Fibroblast of skin of right quadriceps (primary cell): ENCODE data around the gene UNC119.
"Not testable (repeated sequence)": the region's sequence is repeated elsewhere in the genome, so short reads cannot be mapped to it uniquely, and the experiment has no call there.

ENCODE experiments used
- DNase-seq: peaks from one replicate; pipeline ENCODE4 v3.0.0-alpha.2; 2013

The UNC119 gene

DNA sequence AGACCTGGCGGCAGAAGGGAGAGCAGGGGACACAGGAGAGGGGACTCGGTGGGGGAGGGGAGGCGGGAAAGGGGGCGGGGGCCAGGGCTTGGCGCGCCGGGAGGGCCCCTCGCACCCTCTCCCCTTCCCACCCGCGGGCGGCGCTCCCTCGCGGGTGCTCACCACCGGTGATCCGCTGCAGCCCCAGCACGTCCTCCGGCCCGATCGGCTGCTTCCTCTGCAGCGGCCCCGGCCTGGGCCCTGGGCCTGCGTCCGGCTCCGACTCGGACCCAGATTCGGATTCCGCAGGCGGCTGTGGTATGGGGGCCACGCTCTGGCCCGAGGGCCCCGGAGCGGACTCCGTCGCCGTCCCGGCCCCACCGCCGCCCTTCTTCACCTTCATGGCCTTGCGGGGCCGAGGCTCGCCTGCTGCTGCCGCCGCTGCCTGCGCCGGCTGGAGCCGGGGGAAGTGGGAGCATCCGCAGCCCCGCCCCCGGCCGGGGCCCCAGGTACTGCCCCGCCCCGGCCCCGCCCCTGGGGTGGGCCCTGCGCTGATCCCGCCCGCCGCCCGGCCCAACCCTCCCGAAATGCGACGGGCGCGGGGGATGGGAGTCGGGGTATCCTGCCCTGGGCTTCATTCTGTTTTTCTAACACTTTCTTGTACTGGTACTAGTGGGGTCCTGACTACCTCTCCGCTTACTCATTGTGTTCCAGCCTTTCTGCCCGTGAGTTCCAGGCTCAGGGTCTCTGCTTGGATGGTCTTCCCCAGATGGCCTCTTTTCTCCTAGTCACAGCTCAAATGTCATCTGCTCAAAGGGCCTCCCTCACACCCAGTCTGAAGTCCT is at the start of gene UNC119:
Gene UNC119, minus strand, starts transcription at position 449 of the 824 bp plus-strand sequence. Its CDS starts 67 bp downstream, at position 382.
- peak; percentile 66 for DNase-seq

DNA sequence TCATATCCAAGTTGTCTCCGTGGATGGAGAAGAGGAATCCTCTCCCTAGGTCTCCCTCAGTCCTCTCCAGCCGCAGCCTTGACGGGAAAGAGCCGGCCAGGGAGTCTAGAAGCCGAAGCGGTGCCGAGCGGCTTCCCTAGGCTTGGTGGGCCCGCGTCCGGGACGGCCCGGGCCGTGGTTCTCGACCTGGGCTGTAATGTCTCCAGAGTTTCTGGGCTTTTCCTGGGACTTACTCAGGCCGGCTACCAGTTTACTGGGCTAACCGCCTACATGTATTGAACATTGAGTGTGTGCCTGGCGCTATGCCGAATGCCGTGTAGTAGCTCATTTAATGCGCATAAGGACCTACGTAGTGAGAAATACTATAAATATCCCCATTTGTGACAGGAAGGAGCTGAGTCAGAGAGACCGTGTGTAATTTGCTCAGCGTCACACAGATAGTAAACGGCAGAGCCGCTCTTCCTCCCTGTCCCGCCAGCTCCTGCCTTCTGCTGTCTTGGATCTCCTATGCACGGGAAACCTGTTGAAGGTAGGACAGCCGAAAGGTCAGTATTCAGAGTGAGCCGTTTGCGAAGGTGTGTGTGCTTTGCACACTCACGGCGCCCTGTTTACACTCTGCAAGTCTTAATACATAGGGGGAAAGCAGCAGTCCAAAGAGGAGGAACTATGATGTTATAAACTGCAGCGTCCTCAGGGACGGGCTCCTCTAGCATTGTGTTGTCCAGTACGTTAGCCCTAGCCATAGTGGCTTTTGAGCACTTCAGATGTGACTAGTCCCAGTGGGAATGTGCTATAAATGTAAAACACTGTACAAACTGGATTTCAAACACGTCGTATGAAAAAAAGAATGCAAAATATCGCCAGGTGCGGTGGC is 47.1 kb upstream of the UNC119 start:
- peak; percentile 91 for DNase-seq

DNA sequence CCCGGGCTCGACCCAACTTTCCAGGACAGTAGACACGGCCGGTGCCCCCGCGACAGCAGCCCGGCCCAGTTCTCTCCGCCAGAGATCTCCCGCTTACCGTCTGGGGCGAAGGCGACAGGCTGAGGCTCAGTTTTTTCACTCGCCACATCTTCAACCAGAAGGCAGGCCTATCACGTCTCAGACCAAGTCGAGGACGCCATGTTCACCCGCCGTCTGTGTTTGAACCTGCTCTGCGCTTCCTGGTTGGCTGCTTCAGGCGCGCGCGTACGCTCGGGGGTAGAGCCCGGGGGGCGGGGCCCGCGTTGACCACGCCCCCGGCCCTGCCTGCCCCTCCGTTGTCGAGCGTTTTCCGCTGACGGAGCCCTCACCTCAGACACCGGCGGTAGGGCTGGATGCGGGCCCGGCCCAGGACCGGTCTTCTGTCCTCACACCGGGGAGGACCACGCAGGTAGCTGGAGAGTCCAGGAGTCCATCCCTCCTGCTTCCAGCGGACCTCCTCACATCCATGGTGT is 46.4 kb upstream of the UNC119 start, which contains the start of gene SPAG5:
Gene SPAG5, minus strand, starts transcription at position 227 of the 512 bp plus-strand sequence. Its CDS starts 79 bp downstream, at position 148.
- peak; percentile 90 for DNase-seq

DNA sequence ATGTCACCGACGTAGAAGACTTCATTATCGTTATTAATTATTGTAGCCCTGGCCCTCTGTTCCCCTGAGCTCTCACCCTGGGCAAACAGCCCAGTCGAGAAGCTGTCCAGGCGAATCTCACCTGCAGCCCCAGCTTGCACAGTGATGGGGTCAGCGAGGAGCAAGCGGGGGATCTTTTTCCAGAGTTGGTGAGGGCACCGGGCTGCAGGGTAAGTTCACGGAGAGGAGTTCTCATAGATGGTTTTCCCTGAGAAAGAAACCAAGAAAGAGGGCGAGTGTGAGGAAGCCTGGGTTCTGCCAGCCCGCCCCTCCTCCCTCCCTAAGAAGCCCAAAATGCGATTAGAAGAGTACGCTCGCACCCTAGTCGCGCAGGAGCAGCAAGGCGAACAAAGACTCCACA is 46.0 kb upstream of the UNC119 start:
- no peak for DNase-seq

DNA sequence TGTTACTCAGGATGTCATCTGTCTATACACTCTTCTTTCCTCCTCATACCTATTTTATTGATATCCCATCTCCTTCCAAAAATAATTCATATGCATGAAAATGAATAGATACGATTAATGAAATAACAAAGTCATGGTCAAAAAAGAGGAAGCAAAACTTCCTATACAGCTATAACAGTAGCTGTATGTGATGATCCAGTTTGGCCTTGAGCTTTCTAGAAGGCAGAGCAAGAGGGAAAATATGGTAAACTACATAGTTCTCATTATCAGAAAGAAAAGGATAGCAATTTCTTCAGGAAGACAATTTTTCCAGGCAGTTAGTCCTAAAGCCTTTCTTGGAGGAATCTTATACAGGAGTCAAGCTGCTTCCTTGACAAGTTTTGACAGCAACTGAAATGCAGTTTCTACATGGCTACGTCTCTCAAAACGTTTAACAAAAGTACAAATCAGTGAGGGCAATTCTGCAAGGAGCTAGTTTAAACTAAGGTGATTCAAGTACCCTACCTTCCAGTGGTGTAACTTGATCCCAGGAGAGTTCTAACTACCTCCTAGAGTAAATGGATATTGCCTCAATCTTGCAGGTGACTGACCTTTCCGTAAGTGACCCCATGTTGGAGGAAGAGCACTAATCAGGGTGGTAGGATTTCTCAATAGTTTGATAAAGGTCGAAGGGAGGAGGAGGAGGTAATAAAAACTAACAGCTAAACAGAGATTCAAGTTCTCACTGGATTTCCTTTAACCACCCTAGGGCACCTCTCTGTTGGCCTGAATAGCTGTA is 45.4 kb upstream of the UNC119 start:
- no peak for DNase-seq

DNA sequence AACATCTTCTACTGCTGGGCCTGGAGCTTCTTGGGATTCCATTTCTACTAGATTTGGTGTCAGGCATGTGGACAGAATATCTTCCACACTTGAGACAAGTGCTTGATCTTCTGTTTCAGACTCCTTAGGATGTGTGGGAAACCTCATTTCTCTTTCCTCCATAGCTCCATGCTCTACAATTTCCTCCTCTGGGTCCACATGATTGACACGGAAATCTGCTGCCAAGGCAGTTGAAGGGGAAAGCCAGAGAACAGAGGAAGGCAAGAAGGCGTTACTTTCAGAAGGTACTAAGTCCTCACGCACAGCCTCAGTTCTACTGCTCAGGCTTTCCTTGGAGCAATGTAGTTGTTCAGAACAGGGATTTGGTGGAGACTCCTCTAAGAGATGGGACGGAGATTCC is 39.8 kb upstream of the UNC119 start:
- DNase-seq, result no peak

DNA sequence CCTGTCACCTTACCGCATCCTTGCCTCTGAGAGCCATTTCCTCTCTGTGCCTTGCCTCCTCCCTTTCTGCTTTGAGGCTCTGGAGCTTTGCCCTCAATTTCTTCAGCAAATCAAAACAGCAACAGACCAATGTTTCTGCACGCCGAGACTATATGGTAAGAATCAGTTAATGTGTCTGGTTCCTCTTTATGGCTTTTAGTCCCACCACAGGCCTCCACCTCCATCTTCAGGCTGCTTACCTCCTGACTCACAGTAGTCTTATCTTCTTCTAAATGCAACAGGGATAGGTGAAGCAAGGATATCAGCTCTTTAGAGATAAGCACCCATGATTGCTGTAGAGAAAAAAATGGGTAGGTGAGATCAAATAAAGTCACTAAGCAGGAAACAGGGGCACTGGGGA is 33.4 kb upstream of the UNC119 start:
- DNase-seq, result no peak

DNA sequence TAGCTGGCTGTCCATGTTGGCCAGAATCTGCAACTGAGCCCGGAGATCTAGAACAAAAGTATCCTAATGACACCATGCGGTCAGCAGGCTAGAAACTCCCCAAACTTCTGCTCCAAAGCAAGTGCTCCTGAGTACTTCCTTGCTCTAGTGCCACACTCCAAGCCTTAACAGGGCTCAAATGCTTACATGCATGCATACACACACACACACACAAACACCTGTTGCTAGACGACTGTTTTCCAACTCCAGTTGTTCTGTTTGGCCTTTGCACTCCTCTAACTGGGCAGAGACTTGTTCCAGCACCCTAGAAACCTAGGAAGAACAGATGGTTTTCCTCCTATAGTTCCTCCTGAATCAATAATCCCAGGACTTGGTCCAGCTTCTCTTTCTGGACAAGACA is 32.0 kb upstream of the UNC119 start:
- no peak for DNase-seq

DNA sequence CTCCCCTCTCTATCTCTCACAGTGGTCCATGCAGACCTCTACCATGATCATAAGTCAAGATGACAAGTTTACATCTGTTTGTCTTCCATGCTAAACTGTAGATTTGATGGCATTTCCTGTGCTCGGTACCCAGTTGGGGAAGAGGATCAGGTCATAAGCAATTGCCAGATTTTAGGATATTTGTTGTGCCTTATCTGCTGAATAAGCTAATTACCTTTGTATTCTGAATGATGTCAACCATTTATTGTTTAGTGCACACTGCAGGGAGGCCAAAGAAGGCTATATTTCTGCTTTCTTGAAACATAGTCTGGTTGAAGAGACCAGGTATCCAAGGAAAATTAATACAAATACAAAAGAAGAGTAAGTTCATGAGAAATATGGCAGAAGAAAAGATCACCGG is 30.1 kb upstream of the UNC119 start:
- no peak for DNase-seq

DNA sequence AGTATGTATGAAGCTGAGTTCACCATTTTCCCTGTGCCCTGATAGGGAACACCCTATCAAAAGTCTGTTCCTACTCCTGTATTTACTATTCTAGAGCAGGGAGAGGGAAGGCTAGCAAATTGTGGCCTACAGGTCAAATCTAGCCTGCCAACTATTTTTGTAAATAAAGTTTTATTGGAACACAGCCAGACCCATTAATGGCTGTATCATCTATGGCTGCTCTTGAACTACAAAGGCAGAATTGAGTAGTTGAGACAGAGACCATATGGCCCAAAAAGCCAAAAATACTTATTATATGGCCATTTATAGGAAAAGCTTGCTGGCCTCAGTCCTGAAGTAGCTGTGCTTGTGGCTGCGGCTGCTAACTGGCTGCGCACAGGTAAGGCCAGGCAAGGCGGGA is 28.5 kb upstream of the UNC119 start:
- no peak for DNase-seq

DNA sequence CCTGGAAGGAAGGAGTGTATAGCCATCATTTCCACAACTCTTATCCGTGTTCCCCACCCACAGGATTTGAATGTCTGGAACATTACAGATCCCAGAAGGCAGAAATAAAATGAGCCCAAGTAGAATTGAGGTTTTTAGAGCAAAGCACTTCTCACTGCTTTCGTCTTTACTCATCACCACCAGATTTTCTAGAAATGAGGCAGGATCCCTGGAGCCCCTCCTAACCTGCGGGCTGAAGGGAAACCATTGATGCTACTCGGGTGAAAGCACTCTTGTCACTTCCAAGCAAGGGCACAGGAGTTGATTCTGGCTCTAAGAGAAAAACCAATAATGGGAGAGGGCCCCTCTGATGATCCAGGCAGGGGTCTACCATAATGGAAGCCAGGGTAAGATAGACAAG is 27.1 kb upstream of the UNC119 start:
- no peak for DNase-seq

DNA sequence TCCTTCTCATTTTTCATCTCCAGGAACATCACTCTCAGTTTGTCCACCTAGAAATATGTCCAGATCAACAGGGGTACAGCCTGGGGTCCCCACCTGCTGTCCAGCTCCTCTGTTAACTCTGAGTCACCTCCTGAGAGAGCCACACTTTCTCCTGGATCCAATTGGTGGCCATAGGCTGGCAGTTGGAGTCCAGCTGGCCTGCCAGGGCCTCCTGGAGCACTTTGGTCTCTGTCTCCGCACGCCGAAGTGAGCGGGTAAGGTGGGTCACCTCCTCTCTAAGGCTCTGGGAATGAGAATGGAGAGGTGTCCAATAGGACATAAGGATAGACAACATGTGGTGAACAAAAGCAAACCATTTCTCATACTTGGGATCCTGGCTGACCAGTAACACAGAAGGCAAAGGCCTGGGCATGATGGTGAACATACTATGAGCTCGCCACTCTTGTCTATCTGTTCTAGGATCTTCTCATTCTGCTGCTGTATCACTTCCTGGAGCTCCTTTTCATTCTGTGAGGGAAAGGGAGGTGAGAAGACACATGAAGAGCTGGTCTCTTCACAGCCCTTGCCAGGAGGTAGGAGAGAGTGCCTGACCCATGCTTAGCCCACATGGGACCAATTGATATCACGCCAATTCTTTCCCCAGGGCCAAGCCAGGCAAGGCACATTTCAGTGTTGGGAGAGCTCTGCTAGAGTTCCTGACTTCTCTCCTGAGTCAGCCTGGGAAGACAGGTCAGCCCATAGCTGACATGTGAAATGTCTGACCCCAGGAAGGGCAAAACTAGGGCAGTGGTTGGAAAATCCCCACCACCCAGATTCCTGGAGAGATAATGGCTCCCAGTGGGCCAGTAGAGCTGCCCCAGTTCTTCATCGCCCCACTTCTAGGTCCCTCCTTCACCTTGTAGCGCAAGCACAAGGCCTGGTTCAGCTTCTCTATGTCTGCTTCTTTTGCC is 26.1 kb upstream of the UNC119 start:
- DNase-seq, result no peak

DNA sequence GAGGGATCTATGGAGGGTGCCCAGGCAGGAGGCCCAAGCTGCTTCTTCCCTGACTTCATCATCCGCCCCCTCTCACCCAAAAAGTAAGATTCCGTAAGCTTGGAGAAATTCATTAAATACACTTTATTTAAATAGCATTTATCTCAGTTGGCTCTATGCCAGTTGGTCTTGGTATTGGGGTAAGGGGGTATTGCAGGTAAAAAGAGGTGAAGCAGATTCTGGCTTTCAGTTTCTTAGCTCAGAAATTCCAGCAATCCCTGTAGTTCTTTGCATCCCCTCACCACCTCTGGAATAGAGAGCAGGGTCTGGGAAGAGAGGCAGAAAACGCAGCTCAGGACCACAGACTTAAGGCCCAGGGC is 25.0 kb upstream of the UNC119 start:
- DNase-seq, result no peak

DNA sequence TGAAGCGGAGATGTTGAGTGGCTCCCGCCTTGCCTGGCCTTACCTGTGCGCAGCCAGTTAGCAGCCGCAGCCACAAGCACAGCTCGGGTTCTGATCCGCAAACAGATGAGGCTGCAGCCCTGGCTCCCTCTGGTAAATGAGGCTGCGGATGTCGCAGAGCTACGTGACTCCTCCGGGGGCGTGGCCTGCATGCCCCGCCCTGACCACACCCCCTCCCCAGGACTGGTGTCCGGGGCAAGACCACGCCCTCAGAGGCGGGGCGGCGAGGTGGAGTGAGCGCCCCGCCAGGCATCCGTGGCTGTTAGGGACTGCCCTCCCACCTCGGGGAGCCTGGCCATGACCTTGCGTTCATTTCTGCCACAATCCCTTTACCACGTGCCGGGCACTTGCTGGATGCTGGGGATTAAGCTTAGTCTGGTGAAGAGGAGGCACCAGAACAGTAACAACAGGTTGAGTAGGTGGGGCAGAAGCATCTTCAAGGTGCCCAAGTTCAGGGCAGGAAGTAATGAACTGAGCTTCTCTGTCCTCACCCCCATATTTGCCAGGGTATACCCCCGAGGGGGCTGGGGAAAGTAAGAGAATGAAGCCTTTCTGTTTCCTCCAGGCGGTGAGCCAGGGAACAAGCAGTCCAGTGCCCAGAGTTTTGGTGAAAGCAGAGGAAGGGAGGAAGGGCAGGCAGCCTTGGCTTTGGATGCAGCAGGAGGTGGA is 24.5 kb upstream of the UNC119 start, which contains the start of gene ALDOC:
Gene ALDOC, minus strand, starts transcription at position 138 of the 708 bp plus-strand sequence. CDS start 1,363 bp downstream, outside the sequence.
- DNase-seq, result peak; percentile 89

DNA sequence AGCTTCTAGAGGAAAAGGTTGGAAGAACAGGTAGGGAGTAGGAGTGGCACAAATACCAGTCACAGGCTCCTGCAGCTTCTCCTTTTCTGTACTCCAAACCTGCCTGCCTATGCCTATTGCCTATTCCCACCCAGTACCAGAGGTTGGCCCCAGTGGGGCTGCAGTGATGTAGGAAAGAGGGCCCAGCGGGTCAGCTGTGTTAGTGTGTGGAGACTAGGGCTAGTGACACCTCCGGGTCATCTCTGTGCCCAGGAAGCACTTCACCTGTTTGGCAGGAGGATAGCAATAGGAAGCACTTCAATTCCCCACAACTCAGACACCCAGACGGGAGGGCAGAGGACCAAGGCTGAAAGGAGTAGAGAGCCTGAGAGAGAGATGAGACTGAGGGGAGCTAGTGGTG is 23.6 kb upstream of the UNC119 start:
- not testable (repeated sequence) for DNase-seq

DNA sequence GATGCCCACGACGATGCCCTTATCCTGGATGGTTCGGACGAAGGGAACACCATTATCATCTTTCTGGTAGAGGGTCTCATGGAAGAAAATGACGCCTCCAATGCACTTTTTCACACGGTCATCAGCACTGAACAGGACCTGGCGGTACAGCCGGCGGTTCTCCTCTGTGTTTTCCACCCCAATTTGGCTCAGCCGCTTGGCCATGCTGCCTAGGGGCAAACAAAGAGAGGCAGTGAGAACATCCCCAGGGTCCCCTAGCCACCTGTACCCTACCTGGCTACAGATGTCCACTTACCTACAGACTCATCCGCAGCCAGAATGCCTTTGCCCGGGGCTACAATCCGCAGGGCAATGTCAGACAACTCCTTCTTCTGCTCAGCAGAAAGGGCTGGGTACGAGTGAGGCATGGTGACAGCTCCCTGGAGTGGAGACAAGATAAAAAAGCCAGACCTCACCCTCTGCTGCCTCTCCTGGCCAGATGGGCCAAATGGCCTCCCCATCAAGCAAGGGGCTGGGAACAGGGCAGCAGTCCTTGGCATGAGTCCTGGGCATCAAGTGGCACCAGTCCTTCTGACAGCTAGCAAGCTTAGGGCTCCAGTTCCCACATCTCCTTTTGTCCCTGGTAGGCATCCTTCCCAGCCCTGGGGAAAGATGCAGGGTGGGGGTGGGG is 22.8 kb upstream of the UNC119 start:
- DNase-seq, result no peak

DNA sequence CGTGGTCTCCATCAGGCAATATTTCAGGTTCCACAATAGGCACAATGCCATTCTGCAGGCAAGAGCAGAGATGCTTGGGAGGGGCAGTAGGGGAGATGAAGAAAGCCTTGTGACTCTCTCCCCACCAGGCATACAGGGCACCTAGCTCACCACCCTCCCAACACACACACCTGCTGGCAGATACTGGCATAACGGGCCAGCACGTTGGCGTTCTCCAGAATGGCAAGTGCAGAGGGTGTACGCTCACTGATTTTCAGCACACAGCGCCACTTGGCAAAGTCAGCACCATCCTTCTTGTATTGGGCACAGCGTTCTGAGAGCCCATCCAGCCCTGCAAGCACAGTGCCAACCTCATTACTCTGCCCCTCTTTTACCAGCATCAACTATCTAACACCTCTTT is 22.1 kb upstream of the UNC119 start:
- no peak for DNase-seq

DNA sequence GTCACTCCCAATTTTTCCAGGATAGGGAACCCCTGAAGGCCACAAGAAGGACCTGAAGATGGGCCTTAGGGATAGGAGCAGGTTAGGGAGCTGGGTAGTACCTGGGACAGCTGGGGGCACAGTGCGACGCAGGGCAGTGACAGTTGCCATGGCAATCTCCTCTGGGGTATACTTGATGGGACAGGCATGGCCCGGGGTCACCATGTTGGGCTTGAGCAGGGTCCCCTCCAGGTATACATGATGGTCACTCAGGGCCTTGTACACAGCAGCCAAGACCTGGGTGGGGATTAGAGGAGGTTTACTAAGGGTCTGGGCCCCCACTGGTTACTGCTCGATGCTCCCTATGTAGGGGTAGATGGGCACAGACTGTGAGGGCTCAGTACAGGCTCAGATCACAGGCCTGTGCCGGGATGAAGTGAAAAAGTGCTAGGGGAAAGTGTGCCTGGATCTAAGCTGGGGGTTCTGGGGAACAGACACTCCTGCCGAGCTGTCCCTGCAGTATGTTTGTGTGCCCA is 21.6 kb upstream of the UNC119 start:
- no peak for DNase-seq

DNA sequence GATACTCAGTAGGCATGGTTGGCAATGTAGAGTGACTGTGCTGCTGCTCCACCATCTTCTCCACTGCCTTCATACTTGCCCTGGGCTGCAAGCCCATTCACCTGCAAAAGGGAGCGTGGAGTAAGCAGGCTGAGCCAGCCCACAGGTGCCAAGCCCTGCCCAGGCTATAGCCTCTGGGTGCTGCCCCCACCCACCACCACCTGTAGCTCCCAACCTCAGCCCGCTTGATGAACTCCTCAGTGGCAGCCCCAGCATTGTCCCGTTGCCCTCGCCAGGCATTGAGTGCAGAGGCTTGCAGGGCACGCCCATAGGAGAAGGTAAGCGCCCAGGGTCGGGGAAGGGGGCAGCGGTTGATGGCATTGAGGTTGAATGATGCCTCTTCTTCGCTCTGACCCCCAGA is 21.1 kb upstream of the UNC119 start:
- no peak for DNase-seq

DNA sequence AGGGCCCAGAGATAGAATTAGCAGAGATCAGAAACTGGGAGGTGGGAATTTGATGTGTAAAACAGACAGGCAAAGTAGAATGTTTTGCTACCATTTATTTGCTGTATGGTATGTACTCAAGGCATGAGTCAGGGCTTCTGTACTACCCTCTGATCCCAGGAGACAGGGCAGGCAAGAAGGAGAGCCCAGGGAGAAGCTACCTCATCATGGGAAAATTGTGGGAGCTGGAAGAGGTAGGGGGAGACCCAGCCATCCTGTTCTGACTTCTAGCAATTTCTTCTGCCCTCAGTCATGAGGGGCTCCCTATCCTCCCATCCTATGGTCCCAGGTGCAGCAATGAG is 20.6 kb upstream of the UNC119 start:
- no peak for DNase-seq
